HG03378 (cell line): ENCODE measurements around the gene CNOT6L.
"Not testable (repeated sequence)": the region's sequence is repeated elsewhere in the genome, so short reads cannot be mapped to it uniquely, and the experiment has no call there.

Source experiments
- ATAC-seq: cut with Tn5 transposase; IDR thresholded peaks from one replicate; pipeline ENCODE4 v1.9.1; 2021; ENCODE audit warnings: mild to moderate bottlenecking, moderate library complexity; ENCODE audit not compliant: unreplicated experiment

CNOT6L gene

DNA sequence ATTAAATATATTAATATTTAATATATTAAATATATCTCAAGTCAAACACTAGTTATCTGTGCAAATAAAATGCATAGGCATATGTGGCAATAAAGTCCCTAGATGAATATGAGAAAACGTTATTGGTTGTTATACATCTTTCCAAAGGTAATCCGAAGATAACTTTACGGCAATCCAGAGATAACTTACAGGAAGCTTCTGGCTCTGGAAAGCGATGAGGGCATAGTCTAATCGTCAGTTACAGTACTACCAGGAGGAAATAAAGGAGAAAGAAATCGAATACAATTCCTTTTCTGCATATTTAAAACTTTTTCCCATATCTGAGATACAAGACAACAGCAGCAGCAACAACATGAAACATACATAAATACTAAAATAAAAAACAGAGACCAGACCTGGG lies 35.3 kb downstream of the CNOT6L start:
- ATAC-seq = no peak

DNA sequence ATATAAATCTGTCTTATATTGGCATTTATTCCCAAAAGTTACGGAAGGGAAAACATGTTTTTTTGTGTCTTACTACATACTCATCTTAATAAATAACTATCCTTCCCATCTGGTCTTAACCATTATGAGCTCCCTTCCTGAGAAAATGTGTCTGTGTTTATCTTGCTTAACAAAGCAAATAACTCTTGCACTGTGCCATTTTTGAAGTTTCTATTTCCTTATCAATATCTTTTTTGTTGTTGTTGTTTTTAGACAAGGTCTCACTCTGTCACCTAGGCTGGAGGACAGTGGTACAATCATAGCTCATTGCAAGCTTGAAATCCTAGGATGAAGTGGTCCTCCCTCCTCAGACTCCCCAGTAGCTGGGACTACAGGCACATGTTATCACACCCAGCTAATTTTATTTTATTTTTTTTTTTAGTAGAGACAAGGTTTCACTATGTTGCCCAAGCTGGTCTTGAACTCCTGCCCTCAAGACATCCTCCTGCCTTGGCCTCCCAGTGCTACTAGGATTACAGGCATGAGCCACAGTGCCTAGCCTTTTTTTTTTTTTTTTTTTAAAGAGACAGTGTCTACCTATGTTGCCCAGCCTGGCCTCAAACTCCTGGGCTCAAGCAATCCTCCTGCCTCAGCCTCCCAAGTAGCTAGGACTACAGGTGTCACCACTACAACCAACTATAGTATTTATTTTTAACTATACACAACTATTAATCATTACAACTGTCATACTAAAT lies 36.9 kb downstream of the CNOT6L start:
- no peak for ATAC-seq

DNA sequence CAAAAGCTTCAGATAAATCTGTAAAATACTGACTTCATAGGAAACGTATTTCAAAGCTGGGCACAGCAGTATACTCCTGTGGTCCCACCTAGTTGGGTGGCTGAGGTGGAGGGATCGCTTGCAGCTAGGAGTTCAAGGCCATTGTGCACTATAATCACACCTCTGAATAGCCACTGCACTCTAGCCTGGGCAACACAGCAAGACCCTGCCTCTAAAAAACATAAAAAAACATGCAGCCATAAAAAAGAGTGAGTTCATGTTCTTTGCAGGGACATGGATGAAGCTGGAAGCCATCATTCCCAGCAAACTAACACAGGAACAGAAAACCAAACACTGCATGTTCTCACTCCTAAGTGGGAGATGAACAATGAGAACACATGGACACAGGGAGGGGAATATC lies 38.4 kb downstream of the CNOT6L start:
- not testable (repeated sequence) for ATAC-seq

DNA sequence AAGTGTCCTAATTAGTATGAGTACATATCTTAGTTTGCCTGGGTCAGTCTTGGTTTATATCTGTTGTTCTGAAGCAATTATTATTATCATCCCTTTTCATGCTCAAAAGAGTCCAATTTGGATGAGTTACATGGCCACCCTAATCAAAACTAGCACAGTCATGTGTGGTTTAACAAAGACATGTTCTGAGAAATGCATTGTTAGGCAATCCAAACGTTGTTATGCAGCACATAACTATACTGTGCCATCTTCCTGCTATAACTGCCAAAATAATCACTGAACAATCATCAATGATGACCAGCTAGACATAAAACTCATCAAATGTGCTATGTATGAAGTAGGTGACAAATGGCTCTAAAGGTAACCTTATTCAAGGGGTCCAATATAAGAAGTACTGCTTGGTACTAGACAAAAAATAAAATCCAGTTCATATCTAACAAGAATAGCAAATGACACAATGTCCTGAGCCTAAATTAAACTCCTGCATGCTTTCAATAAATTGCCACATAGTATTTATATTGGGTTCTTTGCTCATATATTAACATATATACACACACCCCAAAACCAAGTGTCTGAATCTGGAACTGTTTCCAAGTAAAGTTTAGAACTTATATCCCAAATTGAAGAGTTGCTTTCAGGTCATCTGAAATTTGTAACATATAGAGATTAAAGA lies 41.9 kb downstream of the CNOT6L start:
- ATAC-seq = no peak

DNA sequence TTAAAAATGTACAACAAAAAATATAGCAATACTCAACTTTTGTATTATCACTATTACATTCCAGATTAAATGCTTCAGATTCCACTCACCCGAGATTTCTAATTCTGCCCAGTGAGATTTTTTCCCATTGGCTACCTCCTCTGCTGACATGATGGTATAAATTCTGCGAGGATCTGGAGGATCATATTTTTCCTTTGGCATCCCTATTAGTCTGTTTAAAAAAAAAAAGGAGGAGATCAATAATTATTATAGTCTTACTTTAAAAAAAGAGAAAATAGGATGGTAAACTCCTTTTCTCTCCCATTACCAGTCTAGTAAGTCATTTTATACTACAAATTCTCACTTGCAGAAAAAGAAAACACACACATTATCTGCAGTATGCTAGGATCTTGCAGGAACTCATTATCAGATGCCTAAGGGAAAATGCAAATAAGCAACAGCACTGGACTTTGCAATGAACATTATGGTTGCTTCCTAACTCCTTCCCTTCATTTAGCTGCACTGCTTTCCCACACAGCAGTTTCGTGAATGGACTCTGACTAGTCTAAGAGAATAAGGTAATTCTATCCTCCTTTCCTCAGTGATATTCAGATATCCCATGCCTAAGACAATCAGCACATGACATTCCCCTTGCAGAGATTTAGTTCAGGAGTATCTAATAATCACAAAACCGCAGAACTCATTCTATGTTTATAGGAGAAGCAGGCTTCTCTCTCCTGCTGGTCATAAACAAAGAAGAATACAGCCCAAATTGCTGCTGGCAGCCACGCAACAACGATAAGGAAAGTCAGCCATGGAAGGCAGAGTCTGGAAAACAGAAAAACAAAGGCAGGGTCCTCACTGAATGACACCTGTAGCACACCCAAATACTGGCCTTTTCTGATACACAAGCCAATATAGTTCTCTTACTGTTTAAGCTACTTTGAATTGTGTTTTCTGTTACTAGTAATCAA lies 42.7 kb downstream of the CNOT6L start:
- ATAC-seq = no peak

DNA sequence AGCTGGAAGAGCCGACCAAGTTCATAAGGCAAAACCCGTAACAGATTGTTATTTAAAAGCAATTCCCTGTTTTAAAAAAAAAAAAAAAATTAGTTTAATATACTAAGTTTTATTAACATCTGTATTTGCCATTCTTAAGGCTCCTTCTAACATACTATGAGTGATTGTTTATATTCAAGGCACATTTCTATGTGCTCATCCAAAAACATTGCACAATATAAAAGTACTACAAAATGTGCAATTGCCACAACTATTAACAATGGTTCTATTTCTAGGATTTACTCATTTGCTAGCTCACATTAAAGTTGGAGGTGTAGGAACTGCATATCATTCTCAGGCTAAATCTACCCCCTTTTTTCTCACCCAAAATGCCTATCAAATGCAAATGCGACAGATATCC lies 46.1 kb downstream of the CNOT6L start:
- ATAC-seq = no peak

DNA sequence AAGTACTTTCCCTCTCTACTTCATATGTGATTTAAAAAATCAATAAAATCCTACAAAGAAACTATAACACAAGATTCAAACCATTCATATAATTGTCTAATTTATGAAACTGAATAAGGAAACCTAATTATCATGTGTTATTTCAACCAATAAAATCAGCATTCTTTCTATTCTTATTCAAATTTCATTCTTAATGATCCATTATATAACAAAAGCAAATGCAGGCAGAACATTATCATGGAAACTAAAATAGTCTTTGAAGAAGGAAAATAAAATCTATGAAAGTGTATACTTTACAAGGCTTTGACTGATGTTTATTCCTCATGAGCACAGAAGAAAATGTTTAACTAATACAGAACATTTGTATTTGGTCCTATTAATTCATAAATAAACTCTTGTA lies 47.6 kb downstream of the CNOT6L start:
- ATAC-seq = no peak

DNA sequence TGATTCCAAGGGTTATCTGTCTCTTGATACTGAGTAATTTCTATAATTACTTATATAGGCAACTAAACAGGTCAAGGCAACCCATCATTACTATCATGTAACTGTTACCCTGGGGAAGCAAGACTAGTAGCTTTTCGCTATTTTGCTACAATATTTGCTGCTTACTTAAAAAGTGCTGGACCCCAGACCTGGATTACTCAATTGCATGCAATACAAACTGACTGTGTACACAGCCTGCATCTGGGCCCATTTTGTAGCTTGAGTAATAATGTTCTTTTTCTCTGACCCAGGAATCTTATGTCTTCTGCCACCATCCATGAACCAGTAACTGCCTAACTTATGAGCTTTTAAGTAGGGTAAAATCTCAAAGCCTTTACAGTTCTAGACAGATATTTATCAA lies 53.4 kb downstream of the CNOT6L start:
- ATAC-seq = no peak

DNA sequence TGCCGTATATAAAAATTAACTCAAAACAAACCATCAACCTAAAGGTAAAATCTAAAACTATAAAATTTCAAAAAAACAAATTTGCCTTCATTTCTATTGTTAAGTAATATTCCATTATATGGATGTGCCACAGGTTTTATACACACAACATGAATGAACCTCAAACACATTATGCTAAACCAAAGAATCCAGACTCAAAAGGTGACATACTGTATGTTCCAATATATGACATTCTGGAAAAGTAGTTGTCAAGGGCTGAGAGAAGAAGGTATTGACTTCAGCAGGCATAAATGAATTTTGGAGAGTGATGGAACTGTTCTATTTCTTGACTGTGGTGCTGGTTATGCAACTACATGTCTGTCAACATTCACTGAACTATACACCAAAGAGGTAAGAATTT lies 56.6 kb downstream of the CNOT6L start:
- ATAC-seq = no peak

DNA sequence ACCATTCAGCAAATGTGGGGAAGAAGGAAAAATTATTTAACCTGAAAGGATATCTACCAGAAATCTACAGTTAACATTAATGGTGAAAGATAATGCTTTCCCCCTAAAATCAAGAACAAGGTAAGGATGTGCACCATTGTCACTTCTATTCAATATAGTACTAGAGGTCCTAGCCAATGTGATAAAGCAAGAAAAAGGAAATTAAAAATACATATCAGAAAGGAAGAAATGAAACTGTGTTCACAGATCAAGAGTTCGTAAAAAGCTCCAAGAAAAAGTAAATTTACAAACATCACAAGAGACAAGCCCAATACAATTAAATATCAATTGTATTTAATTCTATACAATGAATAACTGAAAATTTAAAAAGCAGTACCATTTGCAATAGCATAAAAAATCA lies 57.6 kb downstream of the CNOT6L start:
- no peak for ATAC-seq

DNA sequence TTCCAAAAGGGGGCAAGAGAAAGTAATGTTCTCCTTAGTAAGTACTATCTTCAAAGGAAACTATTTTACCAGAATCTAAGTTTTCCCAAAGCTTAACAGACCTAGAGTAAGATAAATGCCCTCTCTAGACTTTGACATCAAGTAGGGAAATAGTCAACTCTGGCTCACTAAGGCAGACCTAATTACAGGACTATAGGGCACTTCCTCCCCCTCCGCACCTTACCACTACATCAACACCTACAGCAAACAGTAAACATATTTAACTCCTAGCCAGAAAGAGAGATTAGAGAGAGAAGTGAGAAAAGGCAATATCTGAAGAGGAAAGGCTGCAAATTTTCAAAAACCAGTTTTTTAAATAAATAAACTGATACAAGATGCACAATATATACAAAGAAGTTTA lies 60.4 kb downstream of the CNOT6L start:
- ATAC-seq = no peak

DNA sequence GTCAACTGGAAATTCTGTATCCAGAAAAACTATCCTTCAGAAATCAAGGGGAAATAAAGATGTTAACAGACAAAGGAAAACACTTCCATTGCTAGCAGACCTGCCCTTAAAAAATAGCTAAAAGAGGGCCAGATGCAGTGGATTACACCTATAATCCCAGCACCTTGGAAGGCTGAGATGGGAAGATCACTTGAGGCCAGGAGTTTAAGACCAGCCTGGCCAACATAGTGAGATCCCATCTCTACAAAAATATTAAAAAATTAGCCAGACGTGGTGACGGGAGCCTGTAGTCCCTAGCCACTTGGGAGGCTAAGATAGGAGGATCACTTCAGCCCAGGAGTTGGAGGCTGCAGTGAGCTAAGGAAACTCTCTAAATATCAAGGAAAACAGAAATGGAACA lies 67.4 kb downstream of the CNOT6L start:
- ATAC-seq = no peak

DNA sequence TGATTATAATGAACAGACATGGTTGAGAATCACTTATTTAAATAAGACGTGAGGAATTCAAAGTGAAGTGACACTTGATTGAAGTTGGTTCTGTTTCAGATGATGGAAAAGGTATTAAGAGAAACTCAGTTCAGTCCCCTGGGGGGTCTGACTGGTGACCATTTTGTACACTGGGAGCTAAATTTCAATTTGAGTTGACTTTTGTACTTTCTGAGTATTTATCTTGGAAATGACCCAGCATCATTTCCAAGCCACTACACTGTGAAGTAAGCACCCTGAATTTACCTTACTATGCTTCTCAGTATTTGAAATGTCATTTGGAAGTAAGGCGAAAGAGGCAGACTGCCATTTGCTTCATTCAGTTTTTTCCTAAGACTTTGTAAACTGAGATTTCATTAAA lies 73.4 kb downstream of the CNOT6L start:
- ATAC-seq = no peak

DNA sequence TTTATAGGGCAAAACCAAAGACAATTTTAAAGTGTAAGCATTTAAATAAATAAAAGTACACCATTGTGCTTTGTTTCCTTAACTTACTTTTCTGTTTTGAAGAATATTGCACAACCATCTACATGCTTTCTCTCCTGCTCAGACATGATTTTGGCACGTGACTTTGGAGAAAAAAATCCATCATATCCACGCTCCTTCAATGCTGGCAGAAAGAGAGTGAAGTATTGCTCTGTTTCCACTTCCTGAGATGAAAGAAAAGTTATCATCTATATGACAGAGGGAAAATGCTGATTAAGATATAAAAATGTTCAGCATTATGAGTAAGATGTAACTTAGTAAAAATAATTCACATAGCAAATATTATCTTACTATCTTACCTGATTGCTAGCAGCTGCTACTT lies 77.1 kb downstream of the CNOT6L start:
- ATAC-seq = no peak

DNA sequence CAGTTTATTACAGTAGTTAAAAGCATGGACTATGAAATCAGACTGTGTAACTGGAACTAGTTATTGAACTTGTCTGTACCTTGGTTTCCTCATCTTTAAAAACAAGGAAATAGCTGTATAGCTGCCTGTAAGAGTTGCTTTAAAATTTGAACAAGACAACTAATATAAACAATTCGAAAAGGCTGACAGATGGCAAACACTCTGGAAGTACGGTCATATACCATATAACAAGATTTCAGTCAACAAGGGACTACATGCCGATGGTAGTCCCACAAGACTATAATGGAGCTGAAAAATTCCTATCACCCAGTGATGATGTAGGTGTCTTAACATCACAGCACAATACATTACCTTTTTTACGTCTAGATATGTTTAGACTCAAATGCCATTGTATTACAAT lies 78.7 kb downstream of the CNOT6L start:
- no peak for ATAC-seq

DNA sequence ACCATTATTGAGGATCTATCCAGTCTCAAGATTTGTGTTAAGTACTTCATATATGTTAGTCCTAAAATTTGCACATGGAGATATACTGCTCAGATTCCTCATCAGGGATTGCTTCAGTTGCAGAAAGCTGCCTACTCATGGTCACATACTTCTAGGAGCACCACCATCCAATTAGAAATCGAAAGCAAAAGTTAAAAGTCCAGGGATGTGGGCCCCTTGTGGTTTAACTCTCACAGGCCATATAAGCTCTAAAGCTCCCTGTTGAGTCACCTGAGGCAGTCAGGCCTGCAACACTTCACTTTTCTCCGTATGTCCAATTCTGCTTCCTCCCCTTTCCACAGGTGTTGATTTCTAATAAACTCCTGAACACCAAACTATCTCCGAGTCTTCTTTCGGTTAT lies 84.2 kb downstream of the CNOT6L start:
- peak; percentile 90 for ATAC-seq

DNA sequence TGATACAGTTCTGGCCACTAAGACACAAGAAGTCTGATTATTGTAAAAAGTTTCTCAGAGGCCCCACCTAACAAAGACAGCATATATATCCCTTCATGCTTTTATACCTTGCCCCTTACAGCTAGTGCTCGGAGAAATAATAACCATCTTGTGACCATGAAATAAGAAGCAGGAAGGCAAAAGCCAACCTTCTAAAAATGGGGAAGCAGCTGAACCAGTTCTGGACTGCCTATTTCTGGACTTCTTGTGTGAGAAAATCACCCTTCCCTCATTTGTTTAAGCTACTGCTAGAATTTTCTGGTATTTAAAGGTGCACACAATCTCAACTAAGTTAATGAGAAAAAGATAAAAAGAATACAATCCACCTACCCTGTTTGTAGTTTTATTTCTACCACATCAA lies 87.5 kb downstream of the CNOT6L start:
- no peak for ATAC-seq

DNA sequence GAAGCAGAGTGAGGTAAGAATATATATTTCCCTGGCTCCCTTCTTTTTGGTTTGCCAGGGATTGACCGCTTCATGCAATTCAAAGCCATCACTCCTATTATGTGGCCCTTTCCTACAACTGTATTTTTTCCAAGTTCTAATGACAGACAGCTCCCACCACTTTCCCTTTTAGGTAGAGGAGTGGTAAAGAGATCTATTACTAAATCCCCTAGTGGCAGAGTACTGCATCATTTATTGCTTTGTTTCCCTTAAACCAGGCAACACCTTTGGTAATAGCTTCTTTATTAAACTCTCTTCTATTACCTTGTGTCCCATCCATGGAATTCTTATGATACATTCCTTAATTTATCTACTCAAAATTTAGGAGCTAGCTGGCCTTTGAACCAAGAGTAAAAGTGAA lies 90.7 kb downstream of the CNOT6L start:
- ATAC-seq = no peak

DNA sequence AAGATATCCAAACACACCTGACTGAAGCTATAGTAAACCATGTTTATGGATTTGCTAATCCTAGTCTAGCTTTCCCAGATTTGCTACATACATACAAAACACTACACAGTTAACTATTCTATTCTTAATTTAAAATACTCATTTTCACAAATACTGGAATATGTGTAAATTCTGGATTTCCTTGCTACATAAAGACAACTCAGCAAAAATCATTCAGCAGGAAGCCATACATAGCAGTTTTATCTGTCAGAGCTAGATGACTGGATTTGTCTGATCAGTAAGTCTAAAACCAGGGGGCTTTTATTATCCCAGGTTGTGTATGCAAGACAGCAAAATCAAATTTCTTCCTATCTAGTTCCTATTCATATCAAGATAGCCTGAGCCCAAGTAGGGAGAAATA lies 98.1 kb downstream of the CNOT6L start:
- no peak for ATAC-seq

DNA sequence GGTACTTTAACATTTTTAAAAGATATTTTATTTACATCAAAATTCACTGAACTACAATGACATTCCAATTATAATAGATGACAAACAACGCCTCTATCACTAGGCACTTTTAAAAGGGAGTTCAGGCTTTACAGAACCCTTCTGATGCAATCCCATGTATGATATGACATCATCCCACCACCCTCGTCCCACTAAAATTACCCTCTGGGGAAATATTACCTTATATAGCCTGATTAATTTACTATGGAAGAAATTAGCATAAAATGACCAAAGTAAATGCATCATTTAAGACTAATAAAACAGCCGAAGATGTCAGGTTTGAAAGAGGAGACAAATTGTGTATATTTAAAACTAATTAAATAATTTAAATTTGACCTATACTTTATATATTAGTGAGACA lies 100.7 kb downstream of the CNOT6L start:
- not testable (repeated sequence) for ATAC-seq

DNA sequence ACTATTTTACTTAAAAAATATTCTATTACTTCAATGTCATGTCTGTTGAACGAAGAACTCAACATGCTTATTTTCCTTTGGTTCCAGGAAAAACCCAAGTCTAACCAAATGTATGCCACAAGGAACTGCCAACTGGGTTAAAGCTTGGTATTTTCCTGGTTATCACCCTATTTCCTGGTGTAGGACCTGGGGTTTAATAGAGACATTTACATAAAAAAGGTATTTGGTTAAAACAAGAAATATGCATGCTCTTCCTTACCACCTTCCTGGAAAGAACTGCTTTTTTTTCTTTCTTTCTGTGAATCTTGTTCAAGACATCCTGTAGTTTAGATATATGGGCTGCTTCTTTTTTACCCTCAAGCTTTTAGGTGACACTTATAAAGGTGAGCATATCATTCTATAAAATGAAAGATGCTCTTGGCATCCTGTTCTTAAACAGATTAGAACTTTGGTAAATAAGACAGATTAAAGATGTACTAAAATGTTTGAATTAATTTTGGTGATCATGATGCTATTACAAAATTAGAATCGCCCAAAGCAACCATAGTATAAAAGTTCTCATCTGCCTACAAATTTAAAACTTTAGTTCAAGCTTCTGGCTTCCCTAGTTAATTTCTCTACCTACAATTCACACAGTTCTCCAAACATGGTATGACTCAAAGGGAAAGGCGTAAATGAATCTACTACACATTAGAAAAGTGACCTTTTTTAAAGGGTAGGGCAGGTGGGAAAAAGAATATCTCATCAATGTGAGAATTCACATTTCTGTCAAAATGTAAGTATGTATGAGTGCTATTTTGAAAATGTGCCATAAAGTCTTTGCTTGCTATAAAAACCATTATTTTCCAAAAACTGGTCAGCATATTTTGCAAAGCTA lies 103.5 kb downstream of the CNOT6L start:
- no peak for ATAC-seq
